GM20431 (cell line): ENCODE results near the gene S100A4.
"Not testable (repeated sequence)": the region's sequence is repeated elsewhere in the genome, so short reads cannot be mapped to it uniquely, and the experiment has no call there.

Source experiments
- in situ Hi-C: fragments of 300-500 bp; cut with MseI, MboI; formaldehyde crosslinking; loops from one replicate; pipeline ENCODE4 v1.15.0; 2020; ENCODE audit warnings: low sequenced_read_pairs; ENCODE audit not compliant: unreplicated experiment

The S100A4 gene

DNA sequence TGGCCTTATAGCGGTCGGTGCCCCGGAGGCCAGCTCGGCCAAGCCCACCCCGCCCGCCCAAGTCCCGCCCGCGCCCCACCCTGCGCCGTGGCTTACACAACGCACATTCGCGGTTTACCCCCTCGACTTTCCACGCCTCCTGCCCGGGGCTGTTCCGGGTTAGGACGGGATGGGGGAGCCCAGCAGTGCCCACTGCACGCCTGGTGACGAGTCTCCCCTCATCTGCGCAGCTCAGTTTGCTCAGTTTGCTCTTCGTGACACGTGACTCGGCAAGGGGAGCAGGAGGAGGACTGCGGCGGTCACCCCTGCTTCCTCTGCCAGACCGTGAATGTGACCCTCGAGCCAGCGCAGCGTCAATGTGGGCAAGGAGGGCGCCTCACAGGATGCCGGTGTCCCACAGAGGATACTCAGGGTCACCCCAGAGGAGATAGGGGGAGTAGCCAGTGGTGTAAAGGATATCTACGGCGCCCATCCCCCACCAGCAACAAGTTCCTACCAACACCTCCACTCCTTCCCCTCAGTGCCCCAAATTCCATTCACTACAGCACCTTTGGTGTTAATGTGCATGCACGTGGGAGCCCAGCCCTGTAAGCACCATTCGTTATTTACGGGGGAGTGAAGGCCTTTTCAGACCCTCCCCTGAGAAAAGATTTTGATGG is 9.5 kb downstream of the S100A4 start:
- in situ Hi-C loops: no loop called here

DNA sequence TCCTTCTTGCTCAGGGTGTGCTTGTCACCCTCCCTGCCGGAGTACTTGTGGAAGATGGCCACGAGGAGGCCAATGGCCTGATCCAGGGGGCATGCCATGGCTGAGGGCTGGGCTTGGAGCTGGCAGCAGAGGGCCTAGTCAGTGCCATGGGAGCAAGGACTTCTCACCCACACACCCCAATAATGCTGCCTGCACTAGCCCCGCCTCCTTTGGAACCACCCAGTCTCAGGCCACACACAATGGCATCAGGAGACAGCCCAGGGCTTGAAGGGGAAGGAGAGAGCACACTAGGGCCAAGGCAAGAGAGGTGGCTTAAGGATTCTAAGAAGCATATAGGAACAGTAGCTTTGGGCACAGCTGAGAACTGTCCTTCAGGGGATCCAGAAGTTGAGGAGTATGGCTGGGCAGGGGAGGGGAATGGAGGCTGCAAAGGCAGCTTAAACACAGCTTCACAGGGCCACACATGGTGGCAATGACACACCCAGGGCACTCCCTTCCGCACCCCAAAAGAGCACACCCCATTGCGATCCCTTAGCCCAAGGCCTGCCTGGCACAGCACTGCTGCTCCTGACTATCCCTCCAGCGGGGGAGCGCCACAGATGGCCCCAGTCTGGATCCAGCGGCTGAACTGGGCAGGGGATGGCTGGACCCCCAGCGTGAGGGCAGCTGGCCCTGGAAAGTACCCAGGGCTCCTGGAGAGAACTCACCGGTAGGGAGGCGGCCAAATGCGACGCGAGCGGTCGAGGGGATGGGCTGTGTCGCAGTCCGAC is 10.2 kb downstream of the S100A4 start, which contains the start of gene S100A6:
S100A6 (minus strand) TSS at position 750 of the 770 bp plus-strand sequence; CDS start at position 98, 652 bp downstream.
- in situ Hi-C loops: no loop called here

DNA sequence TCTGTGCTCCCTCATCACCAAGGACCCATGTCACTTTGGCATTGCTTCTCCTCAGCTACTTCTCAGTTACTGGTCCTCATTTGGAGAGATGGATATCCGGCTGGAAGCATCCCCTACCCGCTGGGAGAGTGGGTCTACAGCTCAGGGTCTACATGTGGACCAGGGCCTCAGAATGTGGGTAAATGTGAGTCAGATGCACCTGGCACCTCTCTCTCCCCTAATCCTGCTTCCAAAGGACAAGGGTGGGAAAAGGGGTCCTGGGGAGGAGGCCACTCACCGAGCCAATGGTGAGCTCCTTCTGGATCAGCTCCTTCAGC is 10.7 kb downstream of the S100A4 start:
- in situ Hi-C loops: no loop called here

DNA sequence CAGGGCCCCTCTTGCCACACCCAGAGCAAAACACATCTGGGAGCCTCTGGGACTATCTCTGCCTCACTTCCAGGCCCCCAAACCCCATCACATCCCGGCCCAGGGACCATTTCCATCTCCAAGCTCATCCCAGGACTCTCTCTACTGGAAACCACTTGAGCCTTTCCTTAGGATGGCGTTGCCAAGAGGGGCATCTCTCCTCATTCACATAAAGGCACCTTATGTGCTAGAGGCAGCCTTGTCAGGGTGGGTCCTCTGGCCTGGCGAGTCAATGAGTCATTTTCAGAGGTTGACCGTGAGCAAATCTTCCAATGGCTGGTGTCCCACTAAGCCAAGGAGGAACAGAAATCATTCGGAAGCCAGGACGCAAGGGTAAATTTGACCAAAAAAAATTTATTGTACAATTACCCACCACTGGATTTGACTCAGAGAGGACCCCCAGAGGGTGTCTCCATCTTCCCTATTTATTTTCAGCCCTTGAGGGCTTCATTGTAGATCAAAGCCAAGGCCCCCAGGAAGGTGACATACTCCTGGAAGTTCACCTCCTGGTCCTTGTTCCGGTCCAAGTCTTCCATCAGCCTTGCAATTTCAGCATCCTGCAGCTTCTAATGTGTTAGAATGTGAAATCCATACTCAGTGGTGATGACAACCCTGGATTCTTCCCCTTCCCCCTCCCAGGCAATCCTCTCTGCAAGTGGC is 11.2 kb downstream of the S100A4 start:
- in situ Hi-C loops: no loop called here

DNA sequence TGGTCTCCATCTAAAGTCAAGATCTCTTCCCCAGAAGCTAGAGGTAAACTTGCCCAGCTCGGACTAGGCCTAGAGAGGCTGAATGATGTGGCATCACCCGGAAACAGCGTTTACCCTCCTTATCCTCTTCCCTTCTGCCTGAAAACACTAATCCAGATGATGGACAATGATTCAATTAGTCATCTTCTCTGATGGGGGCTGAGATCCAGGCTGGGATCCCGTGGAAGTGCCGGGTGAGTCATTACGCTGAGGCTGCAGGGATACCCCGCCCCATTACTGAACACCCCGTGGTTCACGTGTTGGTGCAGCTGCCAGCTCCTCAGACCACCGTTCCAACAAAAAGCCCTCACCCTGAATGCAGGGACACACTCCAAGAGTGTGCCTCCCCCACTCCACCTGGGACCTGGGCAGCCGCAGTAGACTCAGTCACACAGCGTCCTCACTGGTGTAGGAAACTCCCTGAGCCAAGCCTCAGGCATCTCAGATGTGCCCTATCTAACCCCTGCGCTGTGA is 11.9 kb downstream of the S100A4 start:
- in situ Hi-C loops: no loop called here

DNA sequence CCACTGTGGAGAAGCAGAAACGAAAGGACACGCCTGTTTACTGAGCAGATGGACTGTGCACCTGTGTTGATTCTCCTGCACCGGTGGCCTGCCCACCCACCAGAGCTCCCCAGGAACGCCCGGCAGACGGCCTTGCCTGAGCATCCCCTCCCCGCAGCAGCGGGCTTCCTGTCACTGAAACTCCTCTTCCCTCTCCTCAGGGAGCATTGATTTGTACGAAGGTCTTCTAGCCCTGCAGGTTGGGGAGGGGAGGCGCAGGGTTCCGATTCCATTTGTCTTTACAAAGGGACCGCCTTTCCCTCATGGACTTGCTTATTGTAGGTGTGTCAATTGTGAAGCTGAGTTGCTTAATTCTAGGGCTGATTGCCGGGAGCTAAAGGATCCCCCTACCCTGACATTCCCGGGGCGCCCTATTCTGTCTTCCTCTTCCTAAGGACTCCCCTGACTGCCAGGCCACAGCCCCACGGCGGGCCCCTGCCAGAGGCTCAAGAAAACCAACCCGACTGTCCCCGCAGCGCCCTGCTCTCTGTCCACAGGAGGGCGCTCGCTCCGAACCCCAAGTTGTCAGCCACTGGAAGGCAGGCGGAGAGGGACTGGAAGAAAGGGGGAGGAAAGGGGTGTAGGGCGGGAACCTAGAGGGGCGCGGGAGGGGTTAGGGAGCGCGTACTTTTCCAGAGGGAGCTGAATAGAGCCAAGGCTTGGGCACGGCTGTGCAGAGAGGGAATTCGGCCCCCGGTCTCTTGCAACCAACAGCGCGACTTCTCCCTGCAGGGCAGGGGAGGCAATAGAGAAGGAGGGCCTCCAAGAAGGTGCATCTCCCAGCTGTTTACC is 12.6 kb downstream of the S100A4 start:
- in situ Hi-C loops: no loop called here

DNA sequence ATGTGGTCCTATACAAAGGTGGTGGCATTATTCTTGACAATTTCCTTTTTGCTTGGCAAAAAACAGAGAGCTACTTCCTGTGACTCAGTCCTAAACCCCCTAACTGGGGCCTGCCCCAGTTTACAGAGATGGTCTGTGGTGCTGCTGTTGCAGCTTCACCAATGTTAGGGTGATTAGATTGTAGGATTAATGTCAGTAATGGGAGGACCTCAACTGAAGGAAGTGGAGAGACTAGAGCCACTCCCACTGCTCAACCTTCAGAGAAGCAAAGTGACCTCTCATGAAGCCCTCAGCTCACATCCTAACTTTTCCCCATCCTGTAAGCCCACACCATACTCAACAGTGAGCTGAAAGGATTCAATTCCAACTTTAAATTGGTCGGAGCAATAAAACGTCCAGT is 13.4 kb downstream of the S100A4 start:
- in situ Hi-C loops: no loop called here

DNA sequence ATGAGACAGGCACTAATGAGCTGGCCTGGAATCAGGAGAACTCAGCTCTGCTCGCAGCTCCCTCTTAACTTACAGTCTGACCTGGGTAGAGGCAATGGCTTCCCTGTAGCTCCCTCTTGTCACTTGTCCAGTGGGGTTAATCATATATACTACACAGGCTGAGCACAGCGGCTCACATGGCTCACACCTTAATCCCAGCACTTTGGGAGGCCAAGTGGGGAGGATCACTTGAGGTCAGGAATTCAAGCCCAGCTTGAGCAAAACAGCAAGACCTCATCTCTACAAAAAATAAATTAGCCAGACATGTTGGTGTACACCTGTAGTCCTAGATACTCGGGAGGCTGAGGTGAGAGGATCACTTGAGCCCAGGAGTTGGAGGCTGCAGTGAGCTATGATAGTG is 14.0 kb downstream of the S100A4 start:
- in situ Hi-C loops: no loop called here

DNA sequence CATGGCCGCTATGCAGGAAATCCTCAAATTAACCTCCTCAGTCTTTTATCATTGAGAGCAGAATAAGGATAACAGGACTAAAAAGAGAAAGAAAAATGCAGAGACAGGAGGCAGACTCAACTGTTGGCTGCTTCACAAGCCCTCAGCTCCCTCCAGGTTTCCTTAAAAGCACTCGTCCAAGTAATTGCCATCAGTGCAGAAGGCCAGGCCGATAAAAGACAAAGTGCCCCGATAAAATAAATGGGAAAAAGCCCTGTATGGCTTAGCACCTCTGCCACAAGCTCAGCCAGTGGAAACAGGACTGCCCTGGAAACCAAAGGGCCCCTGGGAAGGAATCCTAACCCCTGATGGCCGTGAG is 17.9 kb downstream of the S100A4 start:
- in situ Hi-C loops: no loop called here

DNA sequence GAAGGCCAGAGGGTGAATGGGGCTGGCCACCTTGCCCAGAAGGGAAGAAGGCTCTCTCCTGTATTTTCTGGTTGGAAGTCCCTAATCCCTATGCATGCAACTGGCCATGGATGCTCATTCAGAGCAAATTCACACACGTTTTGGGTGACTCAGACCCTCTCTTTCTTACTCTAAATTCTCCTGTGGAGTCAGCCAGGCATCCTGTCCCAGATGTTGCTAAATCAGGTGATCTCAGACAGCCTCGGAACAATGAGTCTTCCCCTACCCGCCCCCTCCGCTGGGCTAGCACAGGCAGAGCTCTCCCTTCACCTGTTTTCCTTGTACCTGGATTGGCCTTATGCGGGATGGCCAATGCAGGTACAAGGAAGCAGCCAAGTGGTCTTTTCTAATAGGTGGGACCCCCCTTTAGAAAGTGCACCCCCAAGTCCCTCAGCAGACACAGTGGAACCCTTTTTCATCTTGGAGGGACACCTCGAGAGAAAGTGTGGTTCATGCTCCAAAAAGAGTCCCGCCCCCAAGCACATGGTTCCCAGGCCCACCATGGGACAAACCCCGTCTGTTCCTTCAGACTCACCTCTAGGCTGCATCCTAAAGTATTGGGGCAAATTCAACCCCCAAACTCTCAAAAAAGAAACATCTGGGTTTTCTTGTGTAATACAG is 18.5 kb downstream of the S100A4 start:
- in situ Hi-C loops: no loop called here

DNA sequence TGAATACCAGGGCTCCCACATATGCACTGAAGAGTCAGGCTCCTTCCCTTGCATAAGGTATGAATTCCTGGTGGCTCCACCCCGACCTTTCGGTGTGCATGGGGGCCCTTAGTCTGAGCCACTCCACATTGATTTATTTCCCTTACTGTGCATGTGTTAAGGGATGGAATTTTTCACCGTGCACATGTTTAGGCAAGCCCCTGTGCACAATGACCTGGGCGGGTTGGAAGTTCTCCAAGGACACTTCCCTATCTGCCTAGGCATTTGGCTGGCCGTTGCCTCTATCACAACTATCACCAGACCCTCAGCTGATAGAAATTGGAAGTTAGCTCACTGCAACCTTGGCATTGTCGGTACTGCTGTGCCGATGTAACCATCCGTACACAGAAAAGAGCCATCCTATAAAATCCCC is 19.5 kb downstream of the S100A4 start:
- in situ Hi-C loops: no loop called here

DNA sequence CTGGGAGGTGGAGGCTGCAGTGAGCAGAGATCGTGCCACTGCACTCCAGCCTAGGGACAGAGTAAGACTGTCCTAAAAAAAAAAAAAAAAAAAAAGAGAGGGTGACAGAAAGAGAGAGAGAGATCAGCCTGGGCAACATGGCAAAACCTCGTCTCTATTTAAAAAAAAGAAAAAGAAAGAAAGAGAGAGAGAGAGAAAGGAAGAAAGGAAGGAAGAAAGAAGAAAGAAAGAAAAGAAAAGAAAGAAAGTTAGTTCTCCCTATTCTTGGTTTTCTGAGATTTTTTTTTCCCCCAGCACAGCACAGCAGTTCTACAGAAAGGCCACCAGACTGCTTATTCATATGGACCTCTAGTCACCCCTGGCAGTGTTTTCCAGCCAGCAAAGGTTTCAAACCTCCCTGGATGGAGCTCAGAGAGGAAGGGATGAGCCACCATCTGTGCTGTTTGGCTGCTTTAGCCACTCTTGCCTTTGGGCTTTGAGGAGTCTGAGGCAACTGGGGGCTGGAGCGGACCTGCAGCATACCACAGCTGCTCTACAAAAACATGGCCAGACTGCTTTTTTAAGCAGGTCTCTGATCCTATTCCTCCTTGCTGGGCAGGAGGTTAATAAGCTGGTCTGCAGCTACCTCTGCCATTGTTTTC is 20.4 kb downstream of the S100A4 start:
- in situ Hi-C loops: no loop called here

DNA sequence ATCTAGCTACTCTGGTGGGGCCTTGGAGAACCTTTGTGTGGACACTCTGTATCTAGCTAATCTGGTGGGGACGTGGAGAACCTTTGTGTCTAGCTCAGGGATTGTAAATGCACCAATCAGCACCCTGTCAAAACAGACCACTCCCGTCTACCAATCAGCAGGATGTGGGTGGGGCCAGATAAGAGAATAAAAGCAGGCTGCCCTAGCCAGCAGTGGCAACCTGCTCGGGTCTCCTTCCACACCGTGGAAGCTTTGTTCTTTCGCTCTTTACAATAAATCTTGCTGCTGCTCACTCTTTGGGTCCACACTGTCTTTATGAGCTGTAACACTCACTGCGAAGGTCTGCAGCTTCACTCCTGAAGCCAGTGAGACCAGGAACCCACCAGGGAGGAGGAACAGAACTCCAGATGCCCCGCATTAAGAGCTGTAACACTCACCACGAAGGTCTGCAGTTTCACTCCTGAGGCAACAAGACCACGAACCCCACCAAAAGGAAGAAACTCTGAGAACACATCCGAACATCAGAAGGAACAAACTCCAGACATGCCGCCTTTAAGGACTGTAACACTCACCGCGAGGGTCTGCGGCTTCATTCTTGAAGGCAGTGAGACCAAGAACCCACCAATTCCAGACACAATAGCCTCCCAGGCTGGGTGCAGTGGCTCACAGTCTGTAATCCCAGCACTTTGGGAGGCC is 23.1 kb downstream of the S100A4 start:
- in situ Hi-C loops: not testable (repeated sequence)

DNA sequence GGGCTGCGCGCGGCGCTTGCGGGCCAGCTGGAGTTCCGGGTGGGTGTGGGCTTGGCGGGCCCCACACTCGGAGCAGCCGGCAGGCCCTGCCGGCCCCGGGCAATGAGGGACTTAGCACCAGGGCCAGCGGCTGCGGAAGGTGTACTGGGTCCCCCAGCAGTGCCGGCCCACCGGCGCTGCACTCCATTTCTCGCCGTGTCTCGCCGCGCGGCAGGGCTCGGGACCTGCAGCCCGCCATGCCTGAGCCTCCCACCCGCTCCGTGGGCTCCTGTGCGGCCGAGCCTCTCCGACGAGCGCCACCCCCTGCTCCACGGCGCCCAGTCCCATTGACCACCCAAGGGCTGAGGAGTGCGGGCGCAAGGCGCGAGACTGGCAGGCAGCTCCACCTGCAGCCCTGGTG is 23.8 kb downstream of the S100A4 start:
- in situ Hi-C loops: not testable (repeated sequence)

DNA sequence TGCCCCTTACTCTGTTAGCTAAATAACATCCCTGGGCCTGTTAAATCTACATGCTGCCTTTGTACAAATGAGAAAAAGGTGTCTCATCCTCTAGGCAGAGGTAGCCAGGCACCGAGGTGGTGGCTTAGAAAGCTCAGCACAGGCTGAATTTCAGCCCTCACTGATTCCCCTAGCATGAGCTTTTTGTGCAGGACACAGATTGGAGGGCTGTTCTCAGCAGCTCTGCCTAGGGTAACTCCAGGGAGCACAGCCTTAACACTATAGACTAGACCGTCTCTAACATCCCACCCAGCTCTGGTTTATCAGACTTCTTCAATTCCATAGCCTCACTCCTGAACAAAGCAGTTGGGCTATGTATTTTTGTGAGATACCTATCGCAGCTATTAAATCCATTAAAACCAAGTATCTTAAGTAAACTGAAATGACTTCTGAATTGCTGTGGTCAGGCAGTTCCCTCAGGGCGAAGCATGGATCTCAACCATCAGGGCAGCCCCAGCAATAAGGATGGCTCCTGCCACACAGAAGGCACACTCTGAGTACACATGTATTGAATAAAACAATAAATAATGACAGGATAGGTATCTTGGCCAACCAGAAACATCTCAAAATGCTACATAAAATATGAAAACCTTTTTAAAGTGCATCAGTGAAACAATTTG is 24.7 kb downstream of the S100A4 start:
- in situ Hi-C loops: no loop called here

DNA sequence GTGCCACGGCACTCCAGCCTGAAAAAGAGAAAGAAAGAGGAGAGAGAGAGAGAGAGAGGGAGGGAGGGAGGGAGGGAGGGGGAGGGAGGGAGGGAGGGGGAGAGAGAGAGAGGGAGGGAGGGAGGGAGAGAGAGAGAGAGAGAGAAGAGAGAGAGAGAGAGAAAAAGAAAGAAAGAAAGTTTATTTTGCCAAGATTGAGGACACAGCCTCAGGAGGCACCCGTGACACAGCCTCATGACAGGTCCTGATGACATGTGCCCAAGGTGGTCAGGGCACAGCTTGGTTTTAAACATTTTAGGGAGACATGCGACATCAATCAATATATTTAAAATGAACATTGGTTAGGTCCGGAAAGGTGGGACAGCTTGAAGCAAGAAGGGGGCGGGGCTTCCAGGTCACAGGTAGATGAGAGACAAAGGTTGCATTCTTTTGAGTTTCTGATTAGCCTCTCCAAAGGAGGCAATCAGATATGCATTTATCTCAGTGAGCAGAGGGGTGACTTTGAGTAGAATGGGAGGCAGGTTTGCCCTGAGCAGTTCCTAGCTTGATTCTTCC is 25.4 kb downstream of the S100A4 start:
- in situ Hi-C loops: not testable (repeated sequence)

DNA sequence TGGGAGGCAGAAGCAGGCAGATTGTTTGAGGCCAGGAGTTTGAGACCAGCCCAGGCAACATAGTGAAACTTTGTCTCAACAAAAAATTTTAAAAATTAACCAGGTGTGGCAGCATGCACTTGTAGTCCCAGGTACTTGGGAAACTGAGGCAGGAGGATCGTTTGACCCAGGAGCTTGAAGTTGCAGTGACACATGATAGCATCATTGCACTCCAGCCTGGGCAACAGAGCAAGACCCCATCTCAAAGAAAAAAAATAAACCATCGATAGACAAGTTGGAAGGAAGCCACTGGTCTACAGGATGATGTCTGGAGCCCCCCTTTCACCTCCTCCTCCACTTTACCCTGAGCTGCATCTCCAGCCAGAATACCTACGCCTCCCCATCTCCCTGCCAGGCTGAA is 26.4 kb downstream of the S100A4 start:
- in situ Hi-C loops: no loop called here
